ENCODE results near the gene PRCC. TPM values are rescaled to one million over a fixed set of nuclear protein-coding genes. Genes with fewer than 3 reads are reported as not detected.
A peak's percentile ranks its signal among the peaks of the same experiment; 100 is the strongest.

The PRCC gene
- total RNA-seq, 2 experiments from 2014 or later: 49.5 to 50.0 TPM

DNA sequence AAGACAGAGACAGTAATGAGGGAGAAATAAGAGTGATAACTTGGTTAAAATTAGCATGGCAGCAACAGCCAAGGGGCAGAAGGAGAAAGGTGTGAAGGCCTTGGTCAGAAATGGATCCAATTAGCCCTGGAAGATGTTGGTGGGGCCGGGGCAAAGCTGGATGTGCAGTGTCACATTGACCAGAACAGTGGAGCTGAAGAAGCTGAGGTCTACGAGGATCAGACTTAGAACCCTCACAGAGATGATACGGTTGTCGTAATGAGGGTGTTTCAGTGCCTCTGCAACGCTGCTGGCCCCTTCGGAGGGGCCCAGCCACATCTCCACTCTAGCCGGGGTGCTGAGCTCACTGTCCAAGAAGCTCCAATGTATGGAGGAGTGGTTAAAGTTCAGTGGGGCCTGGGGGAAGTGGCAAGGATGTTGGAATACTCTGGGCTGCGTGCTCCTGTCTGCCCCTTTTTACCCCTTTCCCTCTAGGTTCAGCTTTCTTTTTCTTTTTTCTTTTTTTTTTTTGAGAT lies 35.1 kb downstream of the PRCC start:
- ATAC-seq (ENCODE audit: poor library complexity) (no peak), DNase-seq (no peak)
- CTCF ChIA-PET: interaction anchor here (7.6 kb wide), 1 partner anchor 58 kb away, joined by 87 read pairs; the partner anchor contains the start of gene NTRK1
- no peak for TF ChIP-seq CTCF (IDR thresholded peaks at IDR 0.05)
- Mint-ChIP-seq H3K36me3 (ENCODE audit: low read depth) (peaks cover 61% of the 10 kb centered on the region), H3K27ac (peak overlapping the region; percentile 65), H3K4me3 (no peak overlapping the region), H3K4me1 (ENCODE audit: low read depth) (peaks cover 16% of the 10 kb centered on the region), H3K27me3 (no peaks in the 10 kb centered on the region), H3K9me3 (no peaks in the 10 kb centered on the region)
- H3K36me3 ChIP-seq (ENCODE audit: insufficient read depth, low read length): peaks cover 62% of the 10 kb centered on the region
- POLR2A ChIA-PET: interaction anchor here (4.1 kb wide), 1 partner anchor 58 kb away, joined by 18 read pairs; the partner anchor contains the start of gene NTRK1
- no peaks in the 10 kb centered on the region for H3K27me3 ChIP-seq (ENCODE audit: control insufficient read depth in 1 of 2, insufficient read depth in 2 of 2, low read length in 2 of 2)
- peaks cover 43% of the 10 kb centered on the region for H3K4me1 ChIP-seq (ENCODE audit: insufficient read depth, low read length)
- no peak overlapping the region for H3K4me3 ChIP-seq (ENCODE audit: low read length)
- intact Hi-C loops (cut with DNase I, micrococcal nuclease): no loop called here
- no peak overlapping the region for H3K27ac ChIP-seq (ENCODE audit: low read depth in 1 of 2, low read length in 2 of 2)
- no peaks in the 10 kb centered on the region for H3K9me3 ChIP-seq (ENCODE audit: control insufficient read depth in 1 of 2, insufficient read depth in 1 of 2, low read length in 2 of 2)

- CTCF ChIA-PET: interaction anchor here (7.6 kb wide), 1 partner anchor 57 kb away, joined by 87 read pairs; the partner anchor contains the start of gene NTRK1
Measured at GRCh38 chr1:156803086-156803851, 35.9 kb downstream of the PRCC start.

DNA sequence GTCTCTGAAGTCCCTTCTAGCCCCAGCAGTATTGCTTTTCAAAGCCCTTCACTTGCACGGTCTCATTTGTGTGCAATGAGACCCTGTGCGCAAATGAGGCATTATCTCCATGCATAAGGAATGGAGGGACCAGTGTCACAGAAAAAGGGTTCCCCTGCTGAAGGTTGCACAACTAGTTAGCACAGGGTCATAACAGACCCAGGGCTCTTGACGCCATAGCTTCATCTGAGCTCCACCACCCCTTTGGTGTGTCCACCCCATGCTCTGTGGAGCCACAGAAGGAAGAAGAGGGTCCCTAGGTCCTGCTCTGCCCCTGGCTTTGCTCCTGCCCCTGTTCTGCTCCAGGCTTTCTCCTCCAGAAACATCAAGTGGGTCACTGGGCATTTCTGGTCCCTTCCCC lies 36.7 kb downstream of the PRCC start:
- Histone ChIP-seq H3K4me3 (ENCODE audit: low read length) (no peak overlapping the region), H3K4me1 (ENCODE audit: insufficient read depth, low read length) (peaks cover 58% of the 10 kb centered on the region), H3K27ac (ENCODE audit: low read depth in 1 of 2, low read length in 2 of 2) (peak overlapping the region in 1 of 2 donors; percentile 30), H3K27me3 (ENCODE audit: control insufficient read depth in 1 of 2, insufficient read depth in 2 of 2, low read length in 2 of 2) (no peaks in the 10 kb centered on the region), H3K36me3 (ENCODE audit: insufficient read depth, low read length) (peaks cover 63% of the 10 kb centered on the region), H3K9me3 (ENCODE audit: control insufficient read depth in 1 of 2, insufficient read depth in 1 of 2, low read length in 2 of 2) (no peaks in the 10 kb centered on the region)
- H3K36me3 Mint-ChIP-seq (ENCODE audit: low read depth): peaks cover 64% of the 10 kb centered on the region
- DNase-seq: no peak
- peak overlapping the region; percentile 65 for H3K27ac Mint-ChIP-seq
- peaks cover 24% of the 10 kb centered on the region for H3K4me1 Mint-ChIP-seq (ENCODE audit: low read depth)
- no peaks in the 10 kb centered on the region for H3K27me3 Mint-ChIP-seq
- POLR2A ChIA-PET: no interaction called here
- TF ChIP-seq CTCF (IDR thresholded peaks at IDR 0.05): no peak
- no peaks in the 10 kb centered on the region for H3K9me3 Mint-ChIP-seq
- CTCF ChIA-PET: interaction anchor here (3.1 kb wide), 1 partner anchor 56 kb away, joined by 21 read pairs; the partner anchor contains the start of gene NTRK1
- no peak for ATAC-seq (ENCODE audit: poor library complexity)
- H3K4me3 Mint-ChIP-seq: no peak overlapping the region
- intact Hi-C loops (cut with DNase I, micrococcal nuclease): no loop called here

More at GRCh38 chr1:156803086-156803851, 35.9 kb downstream of the PRCC start:
- Mint-ChIP-seq H3K27ac (peak overlapping the region; percentile 65), H3K4me1 (ENCODE audit: low read depth) (peaks cover 24% of the 10 kb centered on the region), H3K36me3 (ENCODE audit: low read depth) (peaks cover 61% of the 10 kb centered on the region), H3K9me3 (no peaks in the 10 kb centered on the region), H3K27me3 (no peaks in the 10 kb centered on the region), H3K4me3 (no peak overlapping the region)
- H3K4me3 ChIP-seq (ENCODE audit: low read length): no peak overlapping the region
- H3K27me3 ChIP-seq (ENCODE audit: control insufficient read depth in 1 of 2, insufficient read depth in 2 of 2, low read length in 2 of 2): no peaks in the 10 kb centered on the region
- no peak overlapping the region for H3K27ac ChIP-seq (ENCODE audit: low read depth in 1 of 2, low read length in 2 of 2)
- DNase-seq: no peak
- H3K9me3 ChIP-seq (ENCODE audit: control insufficient read depth in 1 of 2, insufficient read depth in 1 of 2, low read length in 2 of 2): no peaks in the 10 kb centered on the region
- intact Hi-C loops (cut with DNase I, micrococcal nuclease): no loop called here
- POLR2A ChIA-PET: interaction anchor here (0.6 to 4.1 kb wide), 2 partner anchors 57 to 107 kb away, joined by 3 to 18 read pairs; partner anchors contain the start of gene NTRK1
- no peak for ATAC-seq (ENCODE audit: poor library complexity)
- peaks cover 51% of the 10 kb centered on the region for H3K4me1 ChIP-seq (ENCODE audit: insufficient read depth, low read length)
- TF ChIP-seq CTCF (IDR thresholded peaks at IDR 0.05): no peak
- peaks cover 61% of the 10 kb centered on the region for H3K36me3 ChIP-seq (ENCODE audit: insufficient read depth, low read length)

All from CD4-positive, alpha-beta T cell (primary cell).